H54 (cell line): ENCODE data around the gene DLGAP1.

Experiments used
- DNase-seq: peaks from one replicate; pipeline ENCODE4 v3.0.0; 2011; ENCODE audit warnings: low spot score, mixed read lengths; ENCODE audit not compliant: insufficient read length
- FAIRE-seq: peaks from 3 replicates; lab custom pipeline; 2011; peaks lifted over from hg19 to GRCh38; lab: Jason Lieb, UNC
- POLR2A ChIP-seq: IDR thresholded peaks from 2 replicates; pipeline ENCODE4 v1.6.1; 2011; ENCODE audit warnings: low read depth, mild to moderate bottlenecking, low read length

The DLGAP1 gene

GRCh38 chr18:4254840-4255239, 200.3 kb downstream of the DLGAP1 start:
- DNase-seq (no peak), FAIRE-seq (no peak)
- no peak for TF ChIP-seq POLR2A

- DNase-seq = no peak
- no peak for TF ChIP-seq POLR2A
- FAIRE-seq = no peak
Observed at GRCh38 chr18:4252829-4253228, 202.3 kb downstream of the DLGAP1 start.

DNA sequence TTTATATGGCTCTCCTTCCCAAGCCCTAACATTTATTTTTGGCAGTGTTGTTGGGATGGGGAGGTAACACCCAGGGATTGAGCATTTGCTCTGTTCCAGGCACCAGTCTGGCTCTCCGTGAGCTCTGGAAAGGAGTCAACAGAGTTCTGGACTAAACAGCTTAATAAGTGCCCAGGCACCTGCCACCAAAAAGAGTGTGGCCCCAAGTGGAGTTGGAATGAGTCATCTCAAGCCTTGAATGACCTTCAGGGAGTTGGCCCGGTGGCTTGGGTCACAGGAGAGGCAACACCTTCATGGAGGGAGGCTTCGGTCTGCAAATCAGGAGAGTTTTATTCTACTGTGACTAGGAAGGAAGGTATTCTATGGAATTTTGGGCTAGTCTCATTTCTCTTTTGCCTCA, 203.2 kb downstream of the DLGAP1 start:
- DNase-seq (no peak), FAIRE-seq (no peak)
- TF ChIP-seq POLR2A = no peak

DNA sequence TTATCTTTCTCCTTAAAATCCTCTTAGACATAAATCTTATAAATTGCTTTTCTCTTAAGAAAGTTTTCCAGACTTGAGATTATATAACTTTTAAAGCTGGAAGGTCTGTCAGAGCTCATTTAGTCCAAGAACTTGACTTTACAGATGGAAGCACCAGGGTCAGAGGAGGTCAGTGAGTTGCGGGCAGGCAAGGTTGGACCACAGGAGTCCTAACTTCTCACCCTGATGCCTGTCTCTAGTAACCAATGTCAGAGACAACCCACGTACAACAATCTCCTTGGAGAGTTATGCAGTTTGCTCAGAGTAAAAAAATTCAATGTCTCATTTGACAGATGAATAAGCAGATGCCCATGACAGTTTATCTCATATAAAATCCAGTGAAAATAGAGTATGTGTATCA, 203.9 kb downstream of the DLGAP1 start:
- no peak for TF ChIP-seq POLR2A
- no peak for DNase-seq
- FAIRE-seq = no peak

DNA sequence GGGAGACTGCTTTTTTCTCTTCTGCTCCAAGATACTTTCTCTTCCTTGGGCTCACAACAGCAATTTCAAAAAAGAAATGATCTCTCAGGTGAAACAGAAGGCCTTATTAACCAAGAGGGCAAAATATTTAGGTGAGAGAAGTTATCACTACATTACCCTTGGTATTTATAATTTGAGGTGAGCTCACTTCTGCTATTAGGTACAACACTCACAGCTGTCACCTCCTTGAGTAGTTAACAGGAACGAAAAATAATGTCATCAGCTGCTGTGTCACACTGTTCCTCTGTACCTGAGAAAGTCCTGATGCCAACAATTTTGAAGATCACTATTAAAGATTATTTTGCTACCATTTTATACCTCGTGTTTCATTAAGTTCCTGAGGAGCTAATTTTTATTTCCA, 205.0 kb downstream of the DLGAP1 start:
- no peak for TF ChIP-seq POLR2A
- no peak for DNase-seq
- no peak for FAIRE-seq

GRCh38 chr18:4248686-4249085, 206.4 kb downstream of the DLGAP1 start:
- DNase-seq (no peak), FAIRE-seq (no peak)
- no peak for TF ChIP-seq POLR2A

DNA sequence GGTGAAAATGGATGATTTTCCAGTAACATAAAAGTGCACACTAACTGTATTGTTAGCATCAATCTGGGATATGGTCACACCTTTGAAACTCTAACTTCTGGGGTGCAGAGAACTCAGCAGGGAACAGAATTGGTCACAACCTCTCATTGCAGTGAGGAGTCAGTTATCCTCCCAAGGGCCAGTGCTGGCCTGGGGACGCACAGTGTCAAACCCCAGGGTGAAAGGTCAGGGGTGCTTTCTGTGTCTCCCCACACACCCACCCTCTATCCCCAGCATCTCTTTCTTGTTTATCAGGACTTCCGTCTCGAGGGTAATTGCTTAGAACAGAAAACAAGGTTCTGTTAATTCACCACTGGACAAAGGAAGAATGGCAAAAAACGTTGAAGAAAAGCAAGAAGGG, 208.7 kb downstream of the DLGAP1 start:
- no peak for FAIRE-seq
- no peak for DNase-seq
- TF ChIP-seq POLR2A = no peak

GRCh38 chr18:4245456-4245855, 209.7 kb downstream of the DLGAP1 start:
- TF ChIP-seq POLR2A = no peak
- FAIRE-seq (no peak), DNase-seq (no peak)

GRCh38 chr18:4242431-4243161, 212.5 kb downstream of the DLGAP1 start:
- no peak for FAIRE-seq

GRCh38 chr18:4241090-4241617, 214.0 kb downstream of the DLGAP1 start:
- no peak for TF ChIP-seq POLR2A
- DNase-seq (no peak), FAIRE-seq (no peak)

More at GRCh38 chr18:4242431-4243161, 212.5 kb downstream of the DLGAP1 start:
- no peak for DNase-seq
- no peak for TF ChIP-seq POLR2A

- no peak for TF ChIP-seq POLR2A
- no peak for FAIRE-seq
- no peak for DNase-seq
Observed at GRCh38 chr18:4238966-4239365, 216.1 kb downstream of the DLGAP1 start.

DNA sequence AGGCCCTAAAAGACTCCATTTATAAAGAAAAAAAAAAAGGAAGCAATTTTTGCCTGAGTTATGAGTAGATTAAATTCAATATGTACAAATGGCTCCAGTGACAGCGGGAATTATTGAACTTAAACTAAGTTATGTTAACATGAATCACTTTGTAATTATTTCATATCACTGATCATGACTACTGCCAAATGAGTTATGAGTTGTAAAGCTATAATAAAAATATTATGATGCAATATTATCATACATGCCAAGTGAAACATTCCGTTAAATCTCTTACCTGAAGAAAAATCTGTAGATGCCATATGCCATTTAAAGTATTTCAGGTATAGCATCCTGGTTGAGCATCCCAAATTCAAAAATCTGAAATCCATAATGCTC, 217.5 kb downstream of the DLGAP1 start:
- no peak for FAIRE-seq
- no peak for DNase-seq
- TF ChIP-seq POLR2A = no peak

- no peak for FAIRE-seq
- TF ChIP-seq POLR2A = no peak
Observed at GRCh38 chr18:4236940-4237663, 218.0 kb downstream of the DLGAP1 start.

GRCh38 chr18:4233468-4233867, 221.6 kb downstream of the DLGAP1 start:
- FAIRE-seq (no peak), DNase-seq (no peak)
- TF ChIP-seq POLR2A = no peak

More at GRCh38 chr18:4236940-4237663, 218.0 kb downstream of the DLGAP1 start:
- no peak for DNase-seq

DNA sequence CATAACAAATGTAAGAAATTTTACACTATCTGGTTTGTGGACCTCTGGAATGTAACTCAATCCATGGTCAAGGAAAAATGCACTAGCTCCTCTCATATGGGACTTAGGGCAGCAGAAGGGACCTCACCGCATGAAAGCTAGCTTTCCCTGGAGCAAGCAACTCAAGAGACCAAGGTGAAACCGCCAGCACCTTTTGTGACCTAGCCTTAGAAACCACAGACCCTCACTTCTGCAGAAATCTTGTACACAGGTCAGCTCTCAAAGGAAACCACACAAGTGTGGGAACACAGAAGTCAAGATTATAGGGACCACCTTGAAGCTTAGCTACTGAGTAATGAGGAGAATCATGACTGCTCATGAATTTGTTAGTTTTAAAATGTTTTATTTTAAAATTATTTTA, 222.5 kb downstream of the DLGAP1 start:
- DNase-seq (no peak), FAIRE-seq (no peak)
- TF ChIP-seq POLR2A = no peak

DNA sequence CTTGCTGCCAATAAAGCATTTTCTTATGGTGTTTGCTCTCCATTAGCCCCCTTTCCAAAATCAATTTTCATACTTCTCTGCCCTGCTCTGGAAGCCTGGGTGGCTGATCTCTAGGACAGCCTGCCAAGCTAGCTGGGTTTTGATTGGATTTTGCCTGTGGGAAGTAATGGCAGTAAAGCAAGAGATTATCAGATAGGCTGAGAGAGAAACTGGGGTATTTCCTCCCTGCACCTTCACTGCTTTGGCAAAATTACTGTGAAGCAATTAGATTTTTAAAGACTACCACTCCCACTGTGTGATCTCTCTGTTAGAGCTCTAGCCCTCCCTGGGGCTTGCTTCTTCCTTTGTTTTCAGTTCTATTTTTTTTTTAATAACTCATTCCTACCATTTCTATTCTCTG, 223.8 kb downstream of the DLGAP1 start:
- no peak for FAIRE-seq
- TF ChIP-seq POLR2A = no peak

More for the DNA sequence above, 223.8 kb downstream of the DLGAP1 start:
- DNase-seq = no peak
